ENCODE results near the gene XKR8. TPM values are rescaled to one million over a fixed set of nuclear protein-coding genes. Genes with fewer than 3 reads are reported as not detected.
A peak's percentile ranks its signal among the peaks of the same experiment; 100 is the strongest.

XKR8 gene
- total and polyA plus RNA-seq, 10 of the 15 experiments (the other 5 are each of a cell fraction or from before 2014, with no cell fraction given): 0.80 to 3.7 (median 2.6) TPM

DNA sequence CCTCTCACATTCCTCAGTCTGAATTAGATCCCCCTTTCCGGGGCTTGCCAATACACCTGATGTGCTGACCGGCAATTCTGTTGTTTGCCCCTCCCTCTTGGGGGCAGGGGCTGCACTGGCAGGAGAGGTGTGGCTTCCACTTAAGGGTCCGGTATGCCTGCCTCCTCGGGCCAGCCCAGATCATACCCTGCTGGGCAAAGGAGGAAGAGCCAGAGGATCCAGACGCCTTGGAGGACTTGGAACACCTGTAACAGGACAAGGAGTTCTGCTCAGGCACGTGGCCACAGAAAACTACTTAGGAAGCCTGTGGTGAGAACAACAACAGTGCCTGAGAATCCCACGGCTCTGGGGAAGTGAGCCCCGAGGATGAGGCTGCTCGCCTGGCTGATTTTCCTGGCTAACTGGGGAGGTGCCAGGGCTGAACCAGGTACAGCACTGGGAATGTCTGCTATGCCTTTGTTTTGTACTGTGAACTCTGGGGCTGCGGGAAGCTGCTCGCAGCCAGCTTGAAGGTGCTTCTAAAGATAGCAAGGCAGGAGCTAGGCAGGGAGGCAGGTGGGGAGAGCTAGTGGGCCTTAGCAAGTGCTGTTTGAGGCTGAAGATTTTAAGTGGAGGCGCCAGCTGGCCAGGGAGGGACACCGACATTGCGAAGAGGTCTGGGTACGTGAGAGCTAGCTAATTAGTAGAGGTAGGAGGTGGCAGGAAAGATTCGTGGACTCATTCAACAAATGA, 24.8 kb upstream of the XKR8 start, which contains the start of gene SMPDL3B:
TSS of gene SMPDL3B (plus strand) at position 183 of the 732 bp plus-strand sequence. CDS start at position 367, 184 bp downstream.
- BruUV-seq (replicated peaks): no TSS peak
- Histone ChIP-seq H2AFZ (ENCODE audit: control insufficient read depth, low read depth, low read length) (peak within 1 kb of the TSS; percentile 44), H3K27me3 (replicated peaks in 1 of 2; ENCODE audit: control insufficient read depth in 2 of 2, insufficient read depth in 2 of 2, low read length in 1 of 2) (peaks cover 0 to 2% of the 10 kb centered on the region in 2 experiments; a peak in 2 of 4 replicates), H3K4me2 (ENCODE audit: control insufficient read depth, insufficient read depth) (peak within 1 kb of the TSS; percentile 68), H3K9ac (ENCODE audit: control insufficient read depth, insufficient read depth, low read length) (no peak within 1 kb of the TSS), H3K36me3 (ENCODE audit: control insufficient read depth in 2 of 2, insufficient read depth in 2 of 2, low read length in 1 of 2) (no peaks in the 10 kb centered on the region), H3K4me3 (peak within 1 kb of the TSS; percentile 44), H3K27ac (ENCODE audit: control insufficient read depth, insufficient read depth) (no peak within 1 kb of the TSS), H3K79me2 (ENCODE audit: control insufficient read depth, insufficient read depth, low read length) (no peaks in the 10 kb centered on the region), H3K9me3 (replicated peaks; ENCODE audit: control insufficient read depth, insufficient read depth, low read length) (no peaks in the 10 kb centered on the region), H3K4me1 (ENCODE audit: control insufficient read depth, insufficient read depth, low read length) (peaks cover 7% of the 10 kb centered on the region), H4K20me1 (ENCODE audit: control insufficient read depth, insufficient read depth) (no peaks in the 10 kb centered on the region)
- SMC1A ChIA-PET (ENCODE audit: uncharacterized antibody, unreplicated experiment): interaction anchor here (0.9 to 2.3 kb wide), 3 partner anchors 25 to 77 kb away, joined by 3 to 8 read pairs (median 3); no protein-coding TSS in a partner anchor
- POLR2A ChIA-PET: interaction anchor here (0.5 to 0.7 kb wide), 3 partner anchors 9 to 652 kb away, joined by 3 read pairs; no protein-coding TSS in a partner anchor
- in situ Hi-C loops (cut with MboI): loop anchor here (5.0 kb wide), 1 partner anchor 52 kb away; no protein-coding TSS in a partner anchor
- ATAC-seq: peak; percentile 83
- WGBS (ENCODE audit: insufficient coverage, insufficient replicate concordance, low lambda C conversion rate, missing lambda C conversion rate): 14% methylated on average over 16 of the region's 16 CpGs
- no peak for TF ChIP-seq FOXM1 (IDR thresholded peaks at IDR 0.05; ENCODE audit: low read depth, low read length)
- TF ChIP-seq CEBPB (IDR thresholded peaks at IDR 0.05; ENCODE audit: borderline replicate concordance in 1 of 2, low read depth in 2 of 2, low read length in 2 of 2): no peak
- TF ChIP-seq HDGF (IDR thresholded peaks at IDR 0.05): no peak
- TF ChIP-seq ZBTB11 (CRISPR knock-in tag; IDR thresholded peaks at IDR 0.05): no peak
- no peak for TF ChIP-seq HDAC2 (IDR thresholded peaks at IDR 0.05)
- no peak for TF ChIP-seq RAD21 (IDR thresholded peaks at IDR 0.05; ENCODE audit: insufficient read depth, low read depth, low read length)
- TF ChIP-seq, protein P1, sequence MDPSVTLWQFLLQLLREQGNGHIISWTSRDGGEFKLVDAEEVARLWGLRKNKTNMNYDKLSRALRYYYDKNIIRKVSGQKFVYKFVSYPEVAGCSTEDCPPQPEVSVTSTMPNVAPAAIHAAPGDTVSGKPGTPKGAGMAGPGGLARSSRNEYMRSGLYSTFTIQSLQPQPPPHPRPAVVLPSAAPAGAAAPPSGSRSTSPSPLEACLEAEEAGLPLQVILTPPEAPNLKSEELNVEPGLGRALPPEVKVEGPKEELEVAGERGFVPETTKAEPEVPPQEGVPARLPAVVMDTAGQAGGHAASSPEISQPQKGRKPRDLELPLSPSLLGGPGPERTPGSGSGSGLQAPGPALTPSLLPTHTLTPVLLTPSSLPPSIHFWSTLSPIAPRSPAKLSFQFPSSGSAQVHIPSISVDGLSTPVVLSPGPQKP (IDR thresholded peaks at IDR 0.05; ENCODE audit: low read depth, low read length): no peak
- TF ChIP-seq IKZF1 (conservative IDR thresholded peaks at IDR 0.05): 0 out of 2 replicates have a peak, but pooled peaks have one; percentile 39
- TF ChIP-seq SIN3A (IDR thresholded peaks at IDR 0.05; ENCODE audit: low read depth, low read length): no peak
- no peak for TF ChIP-seq CBX3 (IDR thresholded peaks at IDR 0.05; ENCODE audit: borderline replicate concordance, low read depth)
- TF ChIP-seq CREM (IDR thresholded peaks at IDR 0.05; ENCODE audit: low read depth): no peak
- no peak for TF ChIP-seq SUZ12 (IDR thresholded peaks at IDR 0.05; ENCODE audit: unreplicated experiment)
- TF ChIP-seq LARP7 (IDR thresholded peaks at IDR 0.05): 0 out of 2 replicates have a peak, but pooled peaks have one; percentile 9
- no peak for FAIRE-seq
- RAD21 ChIA-PET (ENCODE audit: unreplicated experiment): interaction anchor here (0.6 to 1.6 kb wide), 4 partner anchors 39 to 77 kb away, joined by 3 to 6 read pairs (median 4); no protein-coding TSS in a partner anchor
- intact Hi-C loops (cut with micrococcal nuclease; ENCODE audit: unreplicated experiment): no loop called here
- CTCF ChIA-PET: interaction anchor here (0.6 to 1.5 kb wide), 4 partner anchors 45 to 603 kb away, joined by 3 read pairs; no protein-coding TSS in a partner anchor
- no peak for DNase-seq (ENCODE audit: low read depth, low spot score)

Data from GM12878 (cell line).